PFSK-1 (cell line): ENCODE results near the gene EPS8L1.

Experiments used
- FOXP2 ChIP-seq: optimal IDR thresholded peaks from 2 replicates; pipeline ENCODE3; 2011; ENCODE audit warnings: borderline replicate concordance, control low read depth, inconsistent platforms; ENCODE audit not compliant: insufficient read depth; ENCODE audit errors: extremely low read length, extremely low read depth
- POLR2AphosphoS5 ChIP-seq: IDR thresholded peaks from 2 replicates; pipeline ENCODE4 v1.6.1; 2012; ENCODE audit warnings: low read depth, mild to moderate bottlenecking, control low read depth, low read length, moderate library complexity
- REST ChIP-seq, 2 experiments: IDR thresholded peaks; 2 replicates each; pipeline versions ENCODE4 v1.6.1 to v1.8.0; 2011 to 2012; ENCODE audit warnings: low read depth in 2 of 2, low read length in 2 of 2, control low read depth in 1 of 2, inconsistent platforms in 1 of 2, mild to moderate bottlenecking in 1 of 2, moderate library complexity in 1 of 2; ENCODE audit not compliant: insufficient read depth in 1 of 2
- TAF1 ChIP-seq: IDR thresholded peaks from 2 replicates; pipeline ENCODE4 v1.6.1; 2012; ENCODE audit warnings: low read length, control low read depth, borderline replicate concordance; ENCODE audit not compliant: insufficient read depth

GRCh38 chr19:55036058-55036457, 39.6 kb upstream of the EPS8L1 start:
- TF ChIP-seq POLR2AphosphoS5 (no peak), TAF1 (no peak), FOXP2 (no peak), REST (IDR thresholded peaks at IDR 0.05; ENCODE audit: insufficient read depth in 1 of 2, low read depth in 2 of 2, low read length in 2 of 2) (no peak)
